GM12878 (cell line): Measurements from ENCODE around the gene RENBP. TPM values are rescaled to one million over a fixed set of nuclear protein-coding genes. Genes with fewer than 3 reads are reported as not detected.
A peak's percentile ranks its signal among the peaks of the same experiment; 100 is the strongest.
"Not testable (repeated sequence)": the region's sequence is repeated elsewhere in the genome, so short reads cannot be mapped to it uniquely, and the experiment has no call there.

Experiments used
- ATAC-seq: fragments of 200-7000 bp; cut with Tn5 transposase; 3 replicates; pipeline ENCODE4 v1.9.1; 2020; ENCODE audit warnings: mild to moderate bottlenecking, moderate library complexity
- BruUV-seq: library from RNA; stranded (reverse); fragments of 400-500 nt; replicated peaks from 2 replicates; lab custom pipeline; 2021; lab: Mats Ljungman, UMichigan
- CTCF ChIA-PET: fragments of 300-600 bp; sonication (Branson Sonifier 250); formaldehyde crosslinking; extraction: SDS; loops from one replicate; lab custom pipeline; 2021; ENCODE audit warnings: inconsistent platforms; lab: Yijun Ruan, JAX
- POLR2A ChIA-PET: fragments of 350-600 bp; formaldehyde crosslinking; extraction: SDS; loops from one replicate; lab custom pipeline; 2021; ENCODE audit warnings: inconsistent platforms; lab: Charles Lee
- RAD21 ChIA-PET: fragments of 300-600 bp; sonication (Branson Sonifier 250); formaldehyde crosslinking; loops from one replicate; lab custom pipeline; 2023; ENCODE audit warnings: antibody characterized with exemption; ENCODE audit not compliant: unreplicated experiment; lab: Charles Lee
- SMC1A ChIA-PET: fragments of 300-600 bp; sonication (Branson Sonifier 250); formaldehyde crosslinking; loops from one replicate; lab custom pipeline; 2023; ENCODE audit not compliant: unreplicated experiment, uncharacterized antibody; lab: Charles Lee
- DNase-seq: peaks from one replicate; pipeline ENCODE4 v3.0.0-alpha.2; 2011; ENCODE audit warnings: low read depth, low spot score
- FAIRE-seq: peaks from 3 replicates; lab custom pipeline; 2011; peaks lifted over from hg19 to GRCh38; lab: Jason Lieb, UNC
- H2AFZ ChIP-seq: 2 replicates; pipeline ENCODE4 v1.6.0; 2011; ENCODE audit warnings: low read depth, low read length, control low read depth; ENCODE audit not compliant: control insufficient read depth
- H3K27ac ChIP-seq: 2 replicates; pipeline ENCODE4 v1.5.1; 2011; ENCODE audit warnings: control low read depth; ENCODE audit not compliant: control insufficient read depth, insufficient read depth
- H3K27me3 ChIP-seq, 2 experiments: replicated peaks in 1 of 2; 2 replicates each; pipeline versions ENCODE4 v1.6.0 to v1.6.1; 2011; ENCODE audit warnings: low read length in 1 of 2; ENCODE audit not compliant: control insufficient read depth in 2 of 2, insufficient read depth in 2 of 2
- H3K36me3 ChIP-seq, 2 experiments: 2 replicates each; pipeline ENCODE4 v1.5.1; 2011; ENCODE audit warnings: low read length in 1 of 2; ENCODE audit not compliant: control insufficient read depth in 2 of 2, insufficient read depth in 2 of 2
- H3K4me1 ChIP-seq: 2 replicates; pipeline ENCODE4 v1.6.1; 2011; ENCODE audit warnings: mild to moderate bottlenecking, low read length, moderate library complexity, mixed read lengths; ENCODE audit not compliant: control insufficient read depth, insufficient read depth
- H3K4me2 ChIP-seq: 2 replicates; pipeline ENCODE4 v1.6.0; 2011; ENCODE audit warnings: control low read depth; ENCODE audit not compliant: control insufficient read depth, insufficient read depth
- H3K4me3 ChIP-seq: fragments of 200-600 bp; sonication (generic); 2 replicates; pipeline ENCODE4 v1.5.1; 2016
- H3K79me2 ChIP-seq: 2 replicates; pipeline ENCODE4 v1.6.0; 2011; ENCODE audit warnings: low read length; ENCODE audit not compliant: control insufficient read depth, insufficient read depth
- H3K9ac ChIP-seq: 2 replicates; pipeline ENCODE4 v1.8.0; 2011; ENCODE audit warnings: low read length, control low read depth, mixed read lengths; ENCODE audit not compliant: control insufficient read depth, insufficient read depth
- H3K9me3 ChIP-seq: replicated peaks from 3 replicates; pipeline ENCODE4 v1.5.1; 2011; ENCODE audit warnings: mild to moderate bottlenecking, low read length; ENCODE audit not compliant: control insufficient read depth, insufficient read depth
- H4K20me1 ChIP-seq: 2 replicates; pipeline ENCODE4 v1.6.0; 2011; ENCODE audit not compliant: control insufficient read depth, insufficient read depth
- IKZF1 ChIP-seq: fragments of 450-650 bp; conservative IDR thresholded peaks from 2 replicates; pipeline ENCODE4 v1.6.1; 2017; ENCODE audit warnings: antibody characterized with exemption, mild to moderate bottlenecking
- NR2C1 ChIP-seq: fragments of 450-650 bp; IDR thresholded peaks from 2 replicates; pipeline ENCODE4 v1.6.1; 2017; ENCODE audit warnings: antibody characterized with exemption, mild to moderate bottlenecking, moderate library complexity
- NR2F1 ChIP-seq: fragments of 450-650 bp; conservative IDR thresholded peaks from 2 replicates; pipeline ENCODE4 v1.6.1; 2017; ENCODE audit warnings: mild to moderate bottlenecking
- RAD21 ChIP-seq: IDR thresholded peaks from 2 replicates; pipeline ENCODE4 v1.6.1; 2011; ENCODE audit warnings: mild to moderate bottlenecking, low read depth, low read length, moderate library complexity; ENCODE audit not compliant: insufficient read depth
- YBX1 ChIP-seq: fragments of 450-650 bp; IDR thresholded peaks from 2 replicates; pipeline ENCODE4 v1.6.1; 2016; ENCODE audit warnings: antibody characterized with exemption
- WGBS: methylation state at CpG from one replicate; pipeline ENCODE4 v1.1.6; 2016; ENCODE audit warnings: low lambda C conversion rate; ENCODE audit not compliant: insufficient replicate concordance, insufficient coverage; ENCODE audit errors: missing lambda C conversion rate; 5-methylcytosine and 5-hydroxymethylcytosine counted together
- in situ Hi-C: fragments of 300-500 bp; cut with MboI; formaldehyde crosslinking; loops from 9 replicates; pipeline ENCODE4 v1.14.3; 2018; ENCODE audit warnings: mixed read lengths
- intact Hi-C: fragments of 100-400 bp; cut with micrococcal nuclease; formaldehyde crosslinking; loops from one replicate; pipeline ENCODE4 v1.14.2; 2022; ENCODE audit not compliant: unreplicated experiment
- polyA plus RNA-seq, 11 experiments: library from polyadenylated mRNA; depleted of rRNA in 4 of 11; unstranded in 6 of 11; stranded (reverse) in 5 of 11; fragments of >200 nt; fragmentation: Nextera tagmentation in 4 of 11; fragmentation: Illumina TruSeq in 1 of 11; extraction: Ambion mirVana in 4 of 11; extraction: Trizol in 1 of 11; gene quantifications; 1 replicate in 1 of 11; 2 replicates in 10 of 11; pipeline versions ENCODE4 v1.2.1 to v1.2.3, GENCODE V29; 2011 to 2016; ENCODE audit warnings: inconsistent platforms in 2 of 11, missing spikeins in 2 of 11, low read depth in 1 of 11
- total RNA-seq, 4 experiments: library from RNA; depleted of rRNA in 3 of 4; stranded (reverse); fragments of >200 nt in 3 of 4; fragmentation: Illumina TruSeq in 1 of 4; extraction: Trizol in 1 of 4; gene quantifications; 2 replicates each; pipeline versions ENCODE4 v1.2.1 to v1.2.3, GENCODE V29; 2013 to 2021
- TF ChIP-seq, protein P1 (sequence below): fragments of 450-650 bp; IDR thresholded peaks from 2 replicates; pipeline ENCODE4 v1.6.1; 2016; ENCODE audit warnings: mild to moderate bottlenecking

Gene RENBP
- total and polyA plus RNA-seq, 10 of the 15 experiments (the other 5 are each of a cell fraction or from before 2014, with no cell fraction given), result 0.36 to 4.9 (median 1.8) TPM; not detected in 3

GRCh38 chrX:153981231-153981630 lies 36.8 kb upstream of the RENBP start:
- intact Hi-C loops, result no loop called here
- peak overlapping the region; percentile 1; the same call in 1 of the 2 replicates for H3K9ac ChIP-seq
- ChIA-PET POLR2A (interaction anchor here (0.7 to 3.2 kb wide), 10 partner anchors 9 to 57 kb away, joined by 3 to 17 read pairs (median 4); partner anchors contain the start of genes HCFC1 and TMEM187), RAD21 (interaction anchor here (0.6 to 2.3 kb wide), 10 partner anchors 11 to 60 kb away, joined by 3 to 14 read pairs (median 4); partner anchors contain the start of genes IRAK1 and NAA10), SMC1A (interaction anchor here (0.7 to 3.2 kb wide), 11 partner anchors 8 to 60 kb away, joined by 3 to 27 read pairs (median 5); partner anchors contain the start of genes HCFC1 and TMEM187), CTCF (interaction anchor here (0.9 to 2.3 kb wide), 7 partner anchors 8 to 34 kb away, joined by 3 to 8 read pairs (median 5); partner anchors contain the start of gene TMEM187)
- H3K36me3 ChIP-seq, result no peaks in the 10 kb centered on the region
- no peaks in the 10 kb centered on the region; the same call in 1 of the 2 replicates for H3K79me2 ChIP-seq
- no peaks in the 10 kb centered on the region for H4K20me1 ChIP-seq
- H3K27me3 ChIP-seq, result no peaks in the 10 kb centered on the region
- no peaks in the 10 kb centered on the region; the same call in 1 of the 3 replicates for H3K9me3 ChIP-seq
- in situ Hi-C loops, result loop anchor here (10.0 kb wide), 1 partner anchor 56 kb away; the partner anchor contains the start of gene ARHGAP4
- peaks cover 39% of the 10 kb centered on the region for H3K4me1 ChIP-seq
- H3K27ac ChIP-seq, result peak overlapping the region; percentile 60
- H2AFZ ChIP-seq, result peak overlapping the region; percentile 20; the same call in 1 of the 2 replicates
- DNase-seq (no peak), ATAC-seq (no peak), FAIRE-seq (no peak)
- BruUV-seq, result no TSS peak
- H3K4me3 ChIP-seq, result no peak overlapping the region
- 31% methylated on average over 7 of the region's 7 CpGs for WGBS
- TF ChIP-seq YBX1 (no peak), RAD21 (no peak)
- TF ChIP-seq, protein P1, sequence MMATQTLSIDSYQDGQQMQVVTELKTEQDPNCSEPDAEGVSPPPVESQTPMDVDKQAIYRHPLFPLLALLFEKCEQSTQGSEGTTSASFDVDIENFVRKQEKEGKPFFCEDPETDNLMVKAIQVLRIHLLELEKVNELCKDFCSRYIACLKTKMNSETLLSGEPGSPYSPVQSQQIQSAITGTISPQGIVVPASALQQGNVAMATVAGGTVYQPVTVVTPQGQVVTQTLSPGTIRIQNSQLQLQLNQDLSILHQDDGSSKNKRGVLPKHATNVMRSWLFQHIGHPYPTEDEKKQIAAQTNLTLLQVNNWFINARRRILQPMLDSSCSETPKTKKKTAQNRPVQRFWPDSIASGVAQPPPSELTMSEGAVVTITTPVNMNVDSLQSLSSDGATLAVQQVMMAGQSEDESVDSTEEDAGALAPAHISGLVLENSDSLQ, result peak; percentile 62
- H3K4me2 ChIP-seq, result peak overlapping the region; percentile 63

DNA sequence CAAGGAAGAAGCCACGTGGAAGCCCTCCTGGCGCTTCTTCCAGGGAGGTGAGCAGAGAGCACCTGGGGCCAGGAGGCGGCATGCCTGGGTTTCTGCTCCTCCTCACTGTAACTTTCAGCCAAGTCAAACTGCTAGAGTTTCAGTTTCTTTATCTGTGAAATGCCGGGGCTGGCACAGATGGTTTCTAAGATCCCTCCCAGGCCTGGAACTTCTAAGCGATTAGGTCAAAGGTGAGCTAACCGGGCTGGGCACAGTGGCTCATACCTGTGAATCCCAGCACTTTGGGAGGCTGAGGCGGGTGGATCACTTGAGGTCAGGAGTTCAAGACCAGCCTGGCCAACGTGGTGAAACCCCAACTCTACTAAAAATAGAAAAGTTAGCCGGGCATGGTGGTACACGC lies 36.0 kb upstream of the RENBP start:
- ChIA-PET POLR2A (interaction anchor here (0.6 to 3.2 kb wide), 6 partner anchors 9 to 515 kb away, joined by 3 to 17 read pairs (median 6); partner anchors contain the start of gene HCFC1), RAD21 (interaction anchor here (1.0 to 2.3 kb wide), 6 partner anchors 10 to 61 kb away, joined by 3 to 14 read pairs (median 6); no protein-coding TSS in a partner anchor), SMC1A (interaction anchor here (0.9 to 3.2 kb wide), 9 partner anchors 8 to 61 kb away, joined by 3 to 27 read pairs (median 5); partner anchors contain the start of genes HCFC1 and TMEM187), CTCF (interaction anchor here (0.7 to 2.3 kb wide), 5 partner anchors 13 to 40 kb away, joined by 3 to 8 read pairs (median 5); no protein-coding TSS in a partner anchor)
- H2AFZ ChIP-seq, DNase-seq, H3K4me3 ChIP-seq, H3K36me3 ChIP-seq, BruUV-seq, H3K9ac ChIP-seq, H4K20me1 ChIP-seq, H3K27me3 ChIP-seq, H3K79me2 ChIP-seq, intact Hi-C loops, H3K9me3 ChIP-seq: not testable (repeated sequence)
- H3K27ac ChIP-seq, result peak overlapping the region; percentile 60
- ATAC-seq, result peak; percentile 72
- peak; percentile 98 for FAIRE-seq
- peaks cover 37% of the 10 kb centered on the region for H3K4me1 ChIP-seq
- TF ChIP-seq NR2C1, result peak; percentile 56
- TF ChIP-seq IKZF1, result peak; percentile 38; the same call in 1 of the 2 replicates
- TF ChIP-seq NR2F1, result peak; percentile 89
- in situ Hi-C loops, result loop anchor here (10.0 kb wide), 1 partner anchor 56 kb away; the partner anchor contains the start of gene ARHGAP4
- WGBS, result 9% methylated on average over 9 of the region's 10 CpGs
- peak overlapping the region; percentile 63; the same call in 1 of the 2 replicates for H3K4me2 ChIP-seq
